K562 (cell line): ENCODE measurements around the gene MUC15. TPM values are rescaled to one million over a fixed set of nuclear protein-coding genes. Genes with fewer than 3 reads are reported as not detected.

Experiments
- ATAC-seq: fragments of 200-7000 bp; cut with Tn5 transposase; 3 replicates; pipeline ENCODE4 v1.9.1; 2020; ENCODE audit warnings: moderate library complexity
- BruUV-seq: library from RNA; stranded (reverse); fragments of 400-500 nt; replicated peaks from 2 replicates; lab custom pipeline; 2021; lab: Mats Ljungman, UMichigan
- CTCF ChIA-PET: fragments of 300-600 bp; formaldehyde crosslinking; extraction: SDS; loops from one replicate; lab custom pipeline; 2021; ENCODE audit warnings: low intra/inter-chr PET ratio; lab: Yijun Ruan, JAX
- POLR2A ChIA-PET: fragments of 300-600, 350-650 bp; sonication (Branson Sonifier 250); formaldehyde crosslinking; extraction: SDS; loops from one replicate; lab custom pipeline; 2021; ENCODE audit warnings: antibody characterized with exemption, inconsistent platforms; lab: Yijun Ruan, JAX
- DNase-seq, 4 experiments: peaks; one replicate each; pipeline versions ENCODE4 v3.0.0 to v3.0.0-alpha.2; 2011 to 2018; ENCODE audit warnings: low spot score in 3 of 4, mixed read lengths in 3 of 4; ENCODE audit errors: extremely low read depth in 1 of 4
- FAIRE-seq: peaks from 2 replicates; lab custom pipeline; 2011; peaks lifted over from hg19 to GRCh38; lab: Jason Lieb, UNC
- H2AFZ ChIP-seq: 2 replicates; pipeline ENCODE4 v1.6.0; 2011; ENCODE audit warnings: low read depth, low read length, control low read depth, inconsistent platforms
- H3K27ac ChIP-seq: fragments of 200-600 bp; 3 replicates; pipeline ENCODE4 v1.8.0; 2011; ENCODE audit warnings: low read depth, mild to moderate bottlenecking, control low read depth, inconsistent platforms, low read length, moderate library complexity, mixed read lengths; ENCODE audit errors: extremely low read depth
- H3K27me3 ChIP-seq, 2 experiments: fragments of 300-600 bp in 1 of 2; 2 replicates in 1 of 2; 3 replicates in 1 of 2; pipeline versions ENCODE4 v1.6.0 to v1.8.0; 2011; ENCODE audit warnings: inconsistent platforms in 2 of 2, low read length in 2 of 2, mild to moderate bottlenecking in 1 of 2, mixed read lengths in 1 of 2, moderate library complexity in 1 of 2; ENCODE audit not compliant: control insufficient read depth in 2 of 2, insufficient read depth in 2 of 2
- H3K36me3 ChIP-seq: fragments of 300-600 bp; 3 replicates; pipeline ENCODE4 v1.8.0; 2011; ENCODE audit warnings: mild to moderate bottlenecking, low read length, inconsistent platforms; ENCODE audit not compliant: control insufficient read depth, insufficient read depth
- H3K4me1 ChIP-seq, 2 experiments: fragments of 200-600 bp in 1 of 2; replicated peaks in 1 of 2; 2 replicates in 1 of 2; 3 replicates in 1 of 2; pipeline versions ENCODE4 v1.5.1 to v1.8.0; 2011; ENCODE audit warnings: inconsistent platforms in 2 of 2, low read length in 2 of 2, mild to moderate bottlenecking in 1 of 2, mixed read lengths in 1 of 2, moderate library complexity in 1 of 2; ENCODE audit not compliant: control insufficient read depth in 2 of 2, insufficient read depth in 2 of 2
- H3K4me2 ChIP-seq: 2 replicates; pipeline ENCODE4 v1.6.1; 2011; ENCODE audit warnings: low read length, control low read depth, inconsistent platforms, mixed read lengths; ENCODE audit not compliant: insufficient read depth
- H3K4me3 ChIP-seq: fragments of 200-600 bp; sonication (generic), shearing (Covaris generic); 2 replicates; pipeline ENCODE4 v1.5.1; 2016; ENCODE audit warnings: control low read depth, inconsistent platforms
- H3K79me2 ChIP-seq: fragments of 200-600 bp; 3 replicates; pipeline ENCODE4 v1.8.0; 2011; ENCODE audit warnings: low read length, inconsistent platforms; ENCODE audit not compliant: control insufficient read depth, insufficient read depth
- H3K9ac ChIP-seq, 2 experiments: 2 replicates each; pipeline versions ENCODE4 v1.6.0 to v1.6.1; 2011; ENCODE audit warnings: low read depth in 2 of 2, low read length in 2 of 2, control low read depth in 1 of 2, inconsistent platforms in 1 of 2, mild to moderate bottlenecking in 1 of 2, mixed read lengths in 1 of 2; ENCODE audit not compliant: insufficient read depth in 1 of 2
- H3K9me1 ChIP-seq: one replicate; pipeline ENCODE4 v1.6.0; 2011; ENCODE audit warnings: inconsistent platforms, mild to moderate bottlenecking, low read length, moderate library complexity; ENCODE audit not compliant: control insufficient read depth, insufficient read depth
- H3K9me3 ChIP-seq: replicated peaks from 2 replicates; pipeline ENCODE4 v1.5.1; 2011; ENCODE audit warnings: low read depth, low read length, inconsistent platforms; ENCODE audit not compliant: control insufficient read depth, insufficient read depth
- H4K20me1 ChIP-seq: replicated peaks from 2 replicates; pipeline ENCODE4 v1.6.1; 2011; ENCODE audit warnings: low read length, inconsistent platforms, mixed read lengths; ENCODE audit not compliant: control insufficient read depth, insufficient read depth
- ARID3B ChIP-seq: fragments of 250-450 bp; sonication (Bioruptor Pico); IDR thresholded peaks from 2 replicates; pipeline ENCODE4 v1.4.0; 2020; ENCODE audit warnings: borderline replicate concordance
- CSDE1 ChIP-seq, 2 experiments: fragments of 450-650 bp; IDR thresholded peaks; 2 replicates each; pipeline ENCODE4 v1.6.1; 2016; ENCODE audit warnings: mild to moderate bottlenecking in 1 of 2
- CTCF ChIP-seq, 3 experiments: IDR thresholded peaks in 2 of 3; conservative IDR thresholded peaks in 1 of 3; 2 replicates each; pipeline ENCODE4 v1.5.1; 2011 to 2012; ENCODE audit warnings: low read length in 3 of 3, mild to moderate bottlenecking in 3 of 3, control low read depth in 2 of 3, improper control_type of control experiment in 1 of 3, inconsistent platforms in 1 of 3, low read depth in 1 of 3, mixed read lengths in 1 of 3, moderate library complexity in 1 of 3; ENCODE audit not compliant: insufficient read depth in 2 of 3
- IFI16 ChIP-seq: fragments of 250-450 bp; sonication (Bioruptor Pico); IDR thresholded peaks from 2 replicates; pipeline ENCODE4 v2.1.2; 2022; ENCODE audit warnings: mild to moderate bottlenecking, inconsistent platforms
- MCM3 ChIP-seq: fragments of 450-650 bp; IDR thresholded peaks from 2 replicates; pipeline ENCODE4 v1.6.1; 2016
- TAF1 ChIP-seq: IDR thresholded peaks from 2 replicates; pipeline ENCODE4 v1.6.1; 2011; ENCODE audit warnings: mild to moderate bottlenecking, low read length, moderate library complexity; ENCODE audit not compliant: insufficient read depth, control insufficient read depth, severe bottlenecking; ENCODE audit errors: extremely low read depth
- ZBTB26 ChIP-seq: fragments of 450-650 bp; formaldehyde crosslinking; IDR thresholded peaks from 2 replicates; pipeline ENCODE4 v1.4.0; 2022; ENCODE audit warnings: missing genetic modification characterization
- ZBTB33 ChIP-seq: sonication (generic); formaldehyde crosslinking; IDR thresholded peaks from 2 replicates; pipeline ENCODE4 v1.8.1; 2023; ENCODE audit warnings: mild to moderate bottlenecking, missing genetic modification reagents
- ZNF140 ChIP-seq: fragments of 250-450 bp; sonication (Bioruptor Pico); IDR thresholded peaks from 2 replicates; pipeline ENCODE4 v1.8.0; 2021; ENCODE audit warnings: moderate library complexity, mild to moderate bottlenecking, inconsistent platforms
- ZNF316 ChIP-seq: fragments of 450-650 bp; IDR thresholded peaks from 2 replicates; pipeline ENCODE4 v1.6.1; 2016
- WGBS: fragments of 100-300 bp; shearing (Covaris generic); methylation state at CpG from one replicate; pipeline ENCODE4 v1.1.6; 2016; ENCODE audit warnings: low coverage, mixed read lengths; ENCODE audit not compliant: insufficient coverage; ENCODE audit errors: missing lambda C conversion rate; 5-methylcytosine and 5-hydroxymethylcytosine counted together
- in situ Hi-C: fragments of 300-500 bp; cut with MboI; formaldehyde crosslinking; loops from 4 replicates; pipeline ENCODE4 v1.15.0; 2018; ENCODE audit warnings: inconsistent platforms, mixed read lengths
- intact Hi-C: fragments of 100-400 bp; cut with micrococcal nuclease; formaldehyde crosslinking; loops from 2 replicates; pipeline ENCODE4 v1.14.2; 2022
- polyA plus RNA-seq, 8 experiments: library from polyadenylated mRNA; depleted of rRNA in 4 of 8; stranded (reverse) in 5 of 8; unstranded in 3 of 8; fragments of >200 nt; fragmentation: Nextera tagmentation in 2 of 8; fragmentation: Illumina TruSeq in 1 of 8; extraction: Ambion mirVana in 2 of 8; extraction: Trizol in 1 of 8; gene quantifications; 2 replicates each; pipeline versions ENCODE4 v1.2.1 to v1.2.3, GENCODE V29; 2011 to 2014; ENCODE audit warnings: inconsistent platforms in 1 of 8, missing spikeins in 1 of 8
- total RNA-seq, 7 experiments: library from RNA; depleted of rRNA in 6 of 7; stranded (reverse); fragments of >200 nt in 6 of 7; fragmentation: Illumina TruSeq in 2 of 7; extraction: Trizol in 2 of 7; gene quantifications; 2 replicates each; pipeline versions ENCODE4 v1.2.1 to v1.2.3, GENCODE V29; 2011 to 2021; ENCODE audit warnings: low replicate concordance in 1 of 7

The MUC15 gene
- total and polyA plus RNA-seq, 9 of the 15 experiments (the other 6 are each of a cell fraction or from before 2014, with no cell fraction given): 0.36 to 1.4 (median 0.65) TPM; not detected in 1

GRCh38 chr11:26539517-26539916 lies 32.5 kb downstream of the MUC15 start:
- H3K27ac ChIP-seq: no peak overlapping the region
- no peaks in the 10 kb centered on the region for H3K9me3 ChIP-seq
- POLR2A ChIA-PET: no interaction called here
- DNase-seq: no peak
- no peaks in the 10 kb centered on the region for H3K36me3 ChIP-seq
- H4K20me1 ChIP-seq: no peaks in the 10 kb centered on the region
- in situ Hi-C loops (no loop called here), intact Hi-C loops (no loop called here)
- no peaks in the 10 kb centered on the region for H3K79me2 ChIP-seq
- H3K9me1 ChIP-seq: no peaks in the 10 kb centered on the region
- H3K27me3 ChIP-seq: no peaks in the 10 kb centered on the region
- H3K9ac ChIP-seq: no peak overlapping the region
- 4% methylated on average over 3 of the region's 3 CpGs for WGBS
- H3K4me2 ChIP-seq: no peak overlapping the region
- no peak overlapping the region for H2AFZ ChIP-seq
- CTCF ChIA-PET: no interaction called here
- H3K4me3 ChIP-seq: no peak overlapping the region
- H3K4me1 ChIP-seq: no peaks in the 10 kb centered on the region
- ATAC-seq: no peak
- FAIRE-seq: no peak
- TF ChIP-seq CTCF (IDR thresholded peaks at IDR 0.05 in 2 of 3, conservative IDR thresholded peaks at IDR 0.05 in 1 of 3; ENCODE audit: insufficient read depth in 2 of 3, low read depth in 1 of 3, low read length in 3 of 3): no peak
- TF ChIP-seq ZNF316: no peak
- BruUV-seq: no TSS peak

GRCh38 chr11:26537341-26537740 lies 34.7 kb downstream of the MUC15 start:
- ATAC-seq (no peak), FAIRE-seq (no peak), DNase-seq (no peak)
- Histone ChIP-seq H3K9me3 (no peaks in the 10 kb centered on the region), H3K79me2 (no peaks in the 10 kb centered on the region), H2AFZ (no peak overlapping the region), H4K20me1 (no peaks in the 10 kb centered on the region), H3K27ac (no peak overlapping the region), H3K36me3 (no peaks in the 10 kb centered on the region), H3K4me1 (no peaks in the 10 kb centered on the region), H3K9ac (no peak overlapping the region), H3K9me1 (no peaks in the 10 kb centered on the region), H3K4me3 (no peak overlapping the region), H3K4me2 (no peak overlapping the region), H3K27me3 (no peaks in the 10 kb centered on the region)
- no TSS peak for BruUV-seq
- ChIA-PET CTCF (no interaction called here), POLR2A (no interaction called here)
- intact Hi-C loops: no loop called here
- TF ChIP-seq TAF1 (no peak), ZNF140 (CRISPR knock-in tag) (no peak), CSDE1 (IDR thresholded peaks at IDR 0.05) (no peak), ZBTB26 (CRISPR knock-in tag) (no peak), IFI16 (no peak), MCM3 (no peak), ARID3B (CRISPR knock-in tag) (no peak), ZBTB33 (CRISPR knock-in tag) (no peak)
- in situ Hi-C loops: no loop called here
- WGBS: 0% methylated on average over 4 of the region's 4 CpGs
